Aorta (tissue), 5 donors: ENCODE data around the gene CALCA. TPM values are rescaled to one million over a fixed set of nuclear protein-coding genes. Genes with fewer than 3 reads are reported as not detected.

Source experiments
- ATAC-seq: fragments of 200-7000 bp; cut with Tn5 transposase; one replicate; pipeline ENCODE4 v1.9.1; 2022; ENCODE audit warnings: moderate library complexity; ENCODE audit not compliant: low FRiP score
- DNase-seq, 2 donors: peaks; one replicate each; pipeline ENCODE4 v3.0.0-alpha.2; 2020
- H3K27ac ChIP-seq, 2 donors: one replicate each; pipeline ENCODE4 v1.5.1; 2013; ENCODE audit warnings: low read length in 2 of 2, mild to moderate bottlenecking in 2 of 2, moderate library complexity in 2 of 2, control low read depth in 1 of 2, inconsistent platforms in 1 of 2, low read depth in 1 of 2
- H3K27me3 ChIP-seq, 2 donors: one replicate each; pipeline ENCODE4 v1.6.1; 2013; ENCODE audit warnings: control low read depth in 1 of 2, low read length in 1 of 2, mild to moderate bottlenecking in 1 of 2, moderate library complexity in 1 of 2; ENCODE audit not compliant: insufficient read depth in 2 of 2, control insufficient read depth in 1 of 2
- H3K36me3 ChIP-seq, 2 donors: one replicate each; pipeline ENCODE4 v1.6.1; 2013; ENCODE audit warnings: control low read depth in 1 of 2, low read length in 1 of 2, mild to moderate bottlenecking in 1 of 2; ENCODE audit not compliant: insufficient read depth in 2 of 2, control insufficient read depth in 1 of 2
- H3K4me1 ChIP-seq, 2 donors: one replicate each; pipeline ENCODE4 v1.6.1; 2013; ENCODE audit warnings: low read length in 2 of 2, control low read depth in 1 of 2, mild to moderate bottlenecking in 1 of 2, moderate library complexity in 1 of 2; ENCODE audit not compliant: insufficient read depth in 2 of 2, control insufficient read depth in 1 of 2
- H3K4me3 ChIP-seq, 2 donors: one replicate each; pipeline ENCODE4 v1.5.1; 2013; ENCODE audit warnings: low read length in 2 of 2, control low read depth in 1 of 2, mild to moderate bottlenecking in 1 of 2
- H3K9me3 ChIP-seq: one replicate; pipeline ENCODE4 v1.6.1; 2013; ENCODE audit warnings: mild to moderate bottlenecking, low read length; ENCODE audit not compliant: control insufficient read depth
- WGBS, 2 donors: extraction: QIAGEN DNeasy Blood & Tissue Kit; methylation state at CpG; one replicate each; pipeline ENCODE4 v1.1.7; 2013; 5-methylcytosine and 5-hydroxymethylcytosine counted together
- intact Hi-C, 2 donors: fragments of 100-400 bp; cut with DNase I; formaldehyde crosslinking; loops; one replicate each; pipeline versions ENCODE4 v1.14.2 to v1.15.0; 2022
- polyA plus RNA-seq, 2 donors: library from polyadenylated mRNA; stranded (reverse); fragments of 200-250 nt; gene quantifications; one replicate each; pipeline ENCODE4 v1.2.3, GENCODE V29; 2013
- total RNA-seq, 2 donors: library from RNA; stranded (reverse); fragmentation: NEBNext Ultra II Directional; extraction: Animal tissue kit (Norgen Biotek cat#: 25700); gene quantifications; one replicate each; pipeline ENCODE4 v1.2.1, GENCODE V29; 2021
- donor health status: healthy with polysubstance abuse.
- donor health status: Bipolar disorder and iron deficiency.
- donor health status: DM: no; HTN: no; CAD: no.
- donor health status: DM: no; HTN: no; CAD: no.
- donor health status: DM: yes; HTN: yes; CAD: no.

CALCA gene
- total and polyA plus RNA-seq, 4 donors, result 0.88 to 1.6 (median 0.97) TPM; not detected in 1

DNA sequence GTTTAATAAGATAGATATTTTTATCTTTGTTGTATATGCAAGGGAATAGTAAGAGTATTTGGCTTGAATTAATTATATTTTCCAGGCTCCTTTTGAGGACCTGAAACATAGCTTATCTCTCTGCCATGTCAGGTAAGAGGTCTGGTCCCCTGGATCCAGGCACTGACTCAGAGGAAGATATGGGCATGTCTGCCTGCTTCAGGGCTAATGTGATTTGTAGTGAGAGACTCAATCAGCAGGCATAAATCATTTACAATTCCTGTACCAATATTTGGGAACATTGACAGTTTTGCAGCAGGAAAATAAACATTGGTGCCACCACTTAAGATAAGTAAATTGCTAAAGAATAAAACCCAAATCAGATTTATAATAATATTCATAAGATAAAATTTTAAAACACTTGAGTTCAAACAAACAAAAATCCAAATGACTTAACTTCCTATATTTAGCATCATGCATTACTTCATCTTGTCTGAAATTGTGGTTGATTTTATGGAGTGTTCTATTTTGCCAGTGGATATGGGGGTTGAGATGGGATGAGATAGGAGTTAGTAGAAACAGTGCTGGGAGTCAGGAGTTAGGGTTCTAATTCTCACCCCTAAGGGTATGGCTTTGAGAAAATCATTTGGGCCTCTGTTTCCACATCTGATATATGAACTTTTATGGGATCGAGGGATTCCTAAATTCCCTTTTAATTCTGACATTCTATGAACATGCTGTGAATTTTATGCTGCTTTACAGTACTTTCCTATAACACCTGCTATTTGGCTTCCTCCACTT lies 5.1 kb upstream of the CALCA start:
- ATAC-seq (no peak), DNase-seq (no peak)
- Histone ChIP-seq H3K4me3 (no peak overlapping the region), H3K9me3 (no peaks in the 10 kb centered on the region), H3K27ac (no peak overlapping the region), H3K36me3 (no peaks in the 10 kb centered on the region), H3K4me1 (peaks cover 0 to 4% of the 10 kb centered on the region in 2 donors), H3K27me3 (peaks cover 0 to 1% of the 10 kb centered on the region in 2 donors)
- intact Hi-C loops, result loop anchor here (5.0 to 10.0 kb wide), 2 partner anchors 225 to 228 kb away; no protein-coding TSS in a partner anchor
- 96% methylated on average over 1 of the region's 1 CpG for WGBS, 2 donors

DNA sequence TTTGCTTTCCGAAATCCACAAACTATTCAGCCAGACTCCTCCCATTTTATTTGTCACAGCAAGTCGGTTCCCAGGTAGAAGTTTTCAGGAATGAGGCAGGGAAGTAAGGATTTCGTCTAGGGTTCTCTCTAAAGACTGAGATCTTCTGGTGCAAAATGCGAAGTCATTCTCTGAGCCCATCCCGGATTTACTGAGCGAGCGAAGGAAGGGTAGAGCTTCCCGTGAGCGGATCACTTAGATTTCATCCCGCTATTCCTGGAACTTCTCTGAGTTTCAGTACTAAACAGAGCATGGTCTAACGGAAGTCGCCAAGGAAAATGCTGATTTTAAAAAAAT lies 3.1 kb upstream of the CALCA start:
- DNase-seq (no peak), ATAC-seq (no peak)
- Histone ChIP-seq H3K4me1 (no peaks in the 10 kb centered on the region), H3K27me3 (peaks cover 0 to 1% of the 10 kb centered on the region in 2 donors), H3K27ac (no peak overlapping the region), H3K4me3 (no peak overlapping the region), H3K9me3 (no peaks in the 10 kb centered on the region), H3K36me3 (no peaks in the 10 kb centered on the region)
- WGBS, 2 donors, result 10 to 13% methylated on average over 12 of the region's 12 CpGs
- intact Hi-C loops, result loop anchor here (5.0 to 10.0 kb wide), 2 partner anchors 227 to 230 kb away; no protein-coding TSS in a partner anchor

DNA sequence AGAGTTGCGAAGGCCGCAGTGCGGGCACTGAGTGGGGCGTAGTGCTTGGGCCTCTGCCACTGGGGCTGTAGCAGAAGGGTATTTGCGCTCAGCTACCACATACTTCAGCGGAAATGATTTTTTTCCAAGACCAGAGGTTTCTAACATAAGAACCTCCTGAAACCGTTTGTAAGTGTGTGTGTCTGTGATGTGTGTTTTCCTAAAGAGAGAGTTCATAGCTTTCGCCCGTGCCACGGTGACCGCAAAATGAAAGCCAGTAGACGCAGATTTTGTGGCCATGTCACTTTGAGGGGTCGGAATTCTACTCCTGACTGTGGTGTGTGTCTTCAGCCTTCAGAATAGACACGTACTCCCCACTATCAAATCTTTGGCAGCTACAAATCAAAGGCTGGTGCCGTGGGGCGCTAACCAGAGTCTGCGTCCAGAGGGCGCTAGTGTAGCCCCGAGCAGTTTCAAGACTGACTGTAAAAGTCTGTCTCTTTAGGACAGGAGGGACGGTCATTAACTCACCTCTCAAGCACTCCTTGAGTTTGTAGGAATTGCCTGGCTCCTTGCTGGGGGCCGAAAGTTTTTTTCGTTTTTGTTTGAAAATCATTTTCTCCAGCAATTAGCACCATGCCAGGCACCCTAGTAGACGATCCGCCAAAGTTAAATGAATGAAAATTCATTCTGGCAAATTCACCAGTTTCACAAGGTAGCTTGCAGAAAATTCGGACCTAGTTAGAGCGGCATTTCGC lies 2.5 kb upstream of the CALCA start:
- Histone ChIP-seq H3K36me3 (no peaks in the 10 kb centered on the region), H3K9me3 (no peaks in the 10 kb centered on the region), H3K27ac (no peak overlapping the region), H3K27me3 (peaks cover 0 to 1% of the 10 kb centered on the region in 2 donors), H3K4me1 (no peaks in the 10 kb centered on the region), H3K4me3 (peak overlapping the region; percentile 10 to 16)
- intact Hi-C loops, result loop anchor here (5.0 to 10.0 kb wide), 2 partner anchors 228 to 230 kb away; no protein-coding TSS in a partner anchor
- peak; percentile 62 to 81 for DNase-seq
- ATAC-seq, result no peak
- 9 to 11% methylated on average over 27 of the region's 27 CpGs for WGBS, 2 donors

DNA sequence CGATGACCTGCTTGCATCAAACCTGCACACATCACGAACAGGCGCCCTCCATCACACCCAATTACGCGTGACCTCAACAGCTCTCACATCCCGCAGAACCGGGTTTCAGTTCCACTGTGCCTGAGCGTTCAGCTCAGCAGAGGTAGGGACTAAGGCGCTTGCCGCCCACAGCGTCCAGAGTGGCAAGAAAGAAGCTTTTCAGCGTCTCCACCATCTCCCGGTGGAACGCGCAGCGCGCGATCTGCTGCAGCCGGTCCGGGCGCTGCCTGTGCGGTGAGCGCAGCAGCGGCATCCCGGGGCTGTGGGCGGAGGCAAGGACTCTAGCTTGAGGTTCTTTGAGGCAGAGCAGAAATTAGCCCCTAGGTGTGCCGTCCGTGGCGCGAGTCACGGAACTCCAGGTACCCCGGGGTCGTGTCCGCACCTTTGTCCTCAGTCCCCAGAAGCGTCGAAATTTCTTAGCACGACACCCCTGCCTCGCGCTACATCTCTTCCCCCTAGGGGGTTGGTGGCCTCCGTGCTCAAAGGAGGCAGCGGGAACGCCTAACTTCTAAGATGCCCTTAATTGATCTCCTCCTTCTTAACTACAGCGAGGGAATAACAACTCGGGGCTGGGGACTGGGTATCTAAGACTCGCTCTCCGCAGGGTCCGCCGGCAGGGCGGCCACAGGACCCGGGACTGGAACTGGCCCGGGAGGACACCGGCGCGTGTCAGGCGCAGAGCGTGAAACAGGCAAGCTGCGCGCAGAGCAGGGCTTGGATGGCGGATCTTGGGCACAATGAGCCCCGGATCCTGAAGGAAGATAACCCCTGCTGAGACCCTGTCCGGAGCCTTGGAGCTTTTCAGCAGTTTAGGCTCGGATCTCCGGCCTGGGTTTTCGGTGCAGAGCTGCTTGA lies 1.7 kb upstream of the CALCA start:
- DNase-seq (peak; percentile 45 to 79), ATAC-seq (peak; percentile 33)
- Histone ChIP-seq H3K36me3 (no peaks in the 10 kb centered on the region), H3K9me3 (no peaks in the 10 kb centered on the region), H3K27ac (no peak overlapping the region), H3K4me1 (no peaks in the 10 kb centered on the region), H3K4me3 (no peak overlapping the region), H3K27me3 (peaks cover 0 to 1% of the 10 kb centered on the region in 2 donors)
- 2 to 3% methylated on average over 64 of the region's 64 CpGs for WGBS, 2 donors
- intact Hi-C loops, result loop anchor here in 1 of 2 donors (10.0 kb wide), 1 partner anchor 231 kb away; no protein-coding TSS in a partner anchor

DNA sequence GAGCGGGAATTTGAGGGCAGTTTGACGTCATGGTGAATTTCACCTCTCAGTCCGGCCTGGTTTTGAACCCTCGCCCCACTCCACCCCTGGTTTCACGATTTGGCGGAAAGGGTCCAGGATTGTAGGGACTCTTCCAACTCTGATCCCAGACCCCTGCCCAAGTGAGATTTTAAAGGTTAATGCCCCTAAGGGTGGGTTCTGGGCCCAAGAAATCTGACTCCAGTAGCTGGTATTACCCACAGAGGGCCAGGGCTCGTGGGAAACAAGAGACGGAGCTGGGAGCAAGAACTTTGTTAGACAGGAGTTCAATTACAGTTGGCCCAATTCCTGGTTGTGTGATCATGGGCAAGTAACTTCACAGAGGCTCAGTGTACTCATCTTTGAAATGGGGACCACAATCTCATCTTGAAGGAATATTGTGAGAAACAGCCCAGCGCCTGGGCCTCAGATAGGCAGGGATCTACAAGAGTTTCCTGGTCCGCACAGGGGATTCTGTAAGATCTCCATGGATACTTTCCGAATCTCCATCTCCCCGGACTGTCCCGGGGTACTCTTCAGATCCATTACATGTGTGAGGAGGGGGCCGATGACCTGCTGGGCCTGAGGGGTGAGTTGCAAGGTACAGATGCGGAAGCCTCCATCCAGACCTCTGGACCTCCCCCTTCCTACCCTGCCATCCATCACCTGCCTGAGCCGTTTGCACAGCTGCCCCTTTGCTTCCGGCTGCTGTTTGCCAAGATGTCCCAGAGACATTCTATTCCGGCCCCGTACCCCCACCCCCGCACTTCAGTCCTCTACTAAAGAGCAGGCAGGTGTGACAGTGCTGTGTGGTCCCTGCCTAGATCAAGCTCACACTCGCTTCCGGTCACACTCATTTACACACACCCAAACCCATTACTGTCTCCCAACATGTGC lies 687 bp upstream of the CALCA start:
- 21 to 25% methylated on average over 22 of the region's 22 CpGs for WGBS, 2 donors
- ATAC-seq (no peak), DNase-seq (no peak)
- intact Hi-C loops, result loop anchor here in 1 of 2 donors (10.0 kb wide), 1 partner anchor 232 kb away; no protein-coding TSS in a partner anchor
- H3K4me1 ChIP-seq, result no peaks in the 10 kb centered on the region
- H3K4me3 ChIP-seq, result no peak overlapping the region
- no peaks in the 10 kb centered on the region for H3K9me3 ChIP-seq
- H3K36me3 ChIP-seq, result no peaks in the 10 kb centered on the region
- H3K27ac ChIP-seq, result no peak overlapping the region
- peaks cover 0 to 1% of the 10 kb centered on the region in 2 donors for H3K27me3 ChIP-seq

DNA sequence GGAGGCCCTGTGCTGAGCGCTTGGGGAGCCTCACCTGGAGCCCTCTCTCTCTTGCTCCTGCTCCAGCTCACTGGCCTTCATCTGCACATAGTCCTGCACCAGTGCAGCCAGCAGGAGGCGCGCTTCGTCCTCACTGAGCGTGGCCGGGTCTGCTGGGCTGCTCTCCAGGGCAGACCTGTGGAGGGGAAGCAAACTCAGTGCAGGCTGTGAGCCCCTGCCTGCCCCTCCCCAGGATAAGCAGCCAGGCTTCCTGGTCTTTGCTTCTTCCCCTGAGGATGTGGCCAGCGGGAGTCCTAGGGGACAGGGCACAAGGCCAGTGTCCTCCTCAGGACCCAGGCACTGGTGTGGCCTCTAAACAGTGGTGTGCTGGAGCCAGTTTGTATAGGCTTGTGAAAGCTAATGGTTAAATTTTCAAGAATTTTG lies 2.2 kb downstream of the CALCA start:
- 13 to 22% methylated on average over 7 of the region's 7 CpGs for WGBS, 2 donors
- DNase-seq (peak; percentile 50 to 85), ATAC-seq (no peak)
- intact Hi-C loops, result loop anchor here (2.0 to 10.0 kb wide), 3 partner anchors 55 to 235 kb away; no protein-coding TSS in a partner anchor
- no peaks in the 10 kb centered on the region for H3K36me3 ChIP-seq
- no peaks in the 10 kb centered on the region for H3K27me3 ChIP-seq
- no peak overlapping the region for H3K4me3 ChIP-seq
- no peaks in the 10 kb centered on the region for H3K9me3 ChIP-seq
- no peak overlapping the region for H3K27ac ChIP-seq
- H3K4me1 ChIP-seq, result no peaks in the 10 kb centered on the region

DNA sequence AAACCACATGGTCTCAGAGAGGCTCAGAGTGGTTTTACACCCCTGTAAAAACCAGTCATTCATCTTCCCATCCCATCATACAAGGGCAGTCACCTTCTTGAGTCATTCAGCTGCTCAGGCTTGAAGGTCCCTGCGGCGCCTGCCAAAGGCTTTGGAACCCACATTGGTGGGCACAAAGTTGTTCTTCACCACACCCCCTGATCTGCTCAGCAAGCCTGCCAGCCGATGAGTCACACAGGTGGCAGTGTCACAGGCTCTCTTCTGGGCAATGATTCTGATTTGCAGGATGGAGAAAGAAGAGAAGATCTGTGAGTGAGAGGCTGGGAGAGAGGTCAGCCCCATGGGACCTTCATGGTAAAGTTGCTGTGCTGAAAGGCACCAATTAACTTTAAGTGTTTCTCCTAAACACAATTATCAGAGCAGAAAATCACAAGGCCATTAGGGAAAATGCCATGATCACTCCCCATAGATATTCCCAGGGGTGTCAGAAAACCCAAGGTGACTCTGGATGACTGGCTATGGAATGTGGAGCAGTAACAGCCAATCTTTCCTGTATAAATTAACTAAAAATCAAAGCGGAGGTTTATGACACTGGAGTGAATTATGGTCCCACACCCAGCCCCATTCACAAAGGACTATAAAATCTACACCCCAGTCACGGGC lies 4.4 kb downstream of the CALCA start:
- Histone ChIP-seq H3K27ac (no peak overlapping the region), H3K36me3 (no peaks in the 10 kb centered on the region), H3K4me1 (no peaks in the 10 kb centered on the region), H3K4me3 (no peak overlapping the region), H3K27me3 (no peaks in the 10 kb centered on the region), H3K9me3 (no peaks in the 10 kb centered on the region)
- ATAC-seq (no peak), DNase-seq (no peak)
- 84 to 87% methylated on average over 5 of the region's 5 CpGs for WGBS, 2 donors
- intact Hi-C loops, result loop anchor here (2.0 to 10.0 kb wide), 2 partner anchors 57 to 107 kb away; no protein-coding TSS in a partner anchor
